Thyroid gland (tissue), 4 donors: Measurements from ENCODE around the gene CCDC180.

Experiments used
- CTCF ChIP-seq, 6 experiments: fragments of 200-600 bp in 3 of 6; fragments of 450-650 bp in 3 of 6; sonication (generic) in 3 of 6; IDR thresholded peaks; one replicate each; pipeline ENCODE4 v1.5.1; 2016 to 2019; ENCODE audit warnings: antibody characterized with exemption in 6 of 6, mild to moderate bottlenecking in 2 of 6, inconsistent platforms in 1 of 6, moderate library complexity in 1 of 6
- POLR2A ChIP-seq, 2 donors: fragments of 450-650 bp; IDR thresholded peaks; one replicate each; pipeline ENCODE4 v1.6.1; 2017; ENCODE audit warnings: antibody characterized with exemption in 2 of 2, mild to moderate bottlenecking in 2 of 2, moderate library complexity in 1 of 2

- TF ChIP-seq CTCF (IDR thresholded peaks at IDR 0.05) (no peak), POLR2A (IDR thresholded peaks at IDR 0.05) (no peak)
These were observed 35.4 kb upstream of the CCDC180 start for GRCh38 chr9:97272072-97272471.
